ENCODE measurements around the gene GALNT11.
"Not testable (repeated sequence)": the region's sequence is repeated elsewhere in the genome, so short reads cannot be mapped to it uniquely, and the experiment has no call there.

Gene GALNT11

GRCh38 chr7:152025077-152025936, at the start of gene GALNT11:
Gene GALNT11, plus strand, starts transcription at chr7:152025674. Its CDS starts 68,554 bp downstream, at chr7:152094228.
- peak; percentile 91 for DNase-seq

GRCh38 chr7:151978616-151979015, 46.9 kb upstream of the GALNT11 start:
- no peak for DNase-seq

- no peak for DNase-seq
Measured at GRCh38 chr7:151981223-151981622, 44.3 kb upstream of the GALNT11 start.

GRCh38 chr7:151982806-151983205, 42.7 kb upstream of the GALNT11 start:
- DNase-seq, result no peak

- DNase-seq, result no peak
Measured at GRCh38 chr7:151984612-151985011, 40.9 kb upstream of the GALNT11 start.

- peak; percentile 69 for DNase-seq
Measured at GRCh38 chr7:151987748-151988529, 37.5 kb upstream of the GALNT11 start.

GRCh38 chr7:151992375-151992774, 33.1 kb upstream of the GALNT11 start:
- peak; percentile 96 for DNase-seq

- no peak for DNase-seq
Measured at GRCh38 chr7:151993977-151994676, 31.3 kb upstream of the GALNT11 start.

GRCh38 chr7:151999424-152000090, 25.9 kb upstream of the GALNT11 start:
- no peak for DNase-seq

- no peak for DNase-seq
Measured at GRCh38 chr7:152000191-152000590, 25.3 kb upstream of the GALNT11 start.

- DNase-seq, result no peak
Measured at GRCh38 chr7:152006336-152006735, 19.1 kb upstream of the GALNT11 start.

GRCh38 chr7:152011860-152012259, 13.6 kb upstream of the GALNT11 start:
- no peak for DNase-seq

- DNase-seq, result no peak
Measured at GRCh38 chr7:152013230-152013629, 12.2 kb upstream of the GALNT11 start.

- no peak for DNase-seq
Measured at GRCh38 chr7:152013974-152014373, 11.5 kb upstream of the GALNT11 start.

GRCh38 chr7:152014722-152015121, 10.8 kb upstream of the GALNT11 start:
- DNase-seq, result no peak

GRCh38 chr7:152015600-152015999, 9.9 kb upstream of the GALNT11 start:
- DNase-seq, result no peak

- DNase-seq, result no peak
Measured at GRCh38 chr7:152016947-152017346, 8.5 kb upstream of the GALNT11 start.

GRCh38 chr7:152017683-152018082, 7.8 kb upstream of the GALNT11 start:
- DNase-seq, result not testable (repeated sequence)

- DNase-seq, result not testable (repeated sequence)
Measured at GRCh38 chr7:152021740-152022139, 3.7 kb upstream of the GALNT11 start.

GRCh38 chr7:152025937-152026890, 740 bp downstream of the GALNT11 start:
- no peak for DNase-seq

All from islet precursor cell (in vitro differentiated cells).